Activated naive CD4-positive, alpha-beta T cell treated with anti-CD3 and anti-CD28 coated beads for 36 hours (primary cell): ENCODE data around the gene SNRNP27. TPM values are rescaled to one million over a fixed set of nuclear protein-coding genes. Genes with fewer than 3 reads are reported as not detected.

Experiments used
- CTCF ChIA-PET: fragments of 350-600 bp; sonication (Branson Sonifier 250); formaldehyde crosslinking; loops from one replicate; lab custom pipeline; 2021; ENCODE audit warnings: antibody characterized with exemption; lab: Charles Lee
- DNase-seq: peaks from one replicate; pipeline ENCODE4 v3.0.0-alpha.2; 2020
- H3K27ac Mint-ChIP-seq: one replicate; pipeline ENCODE4 v1.8.0; 2021; ENCODE audit warnings: mild to moderate bottlenecking, mixed read lengths
- H3K27me3 Mint-ChIP-seq: one replicate; pipeline ENCODE4 v1.8.0; 2021; ENCODE audit warnings: low read depth, mixed read lengths
- H3K36me3 Mint-ChIP-seq: one replicate; pipeline ENCODE4 v1.8.0; 2021; ENCODE audit warnings: low read depth, mixed read lengths
- H3K4me1 Mint-ChIP-seq: one replicate; pipeline ENCODE4 v1.8.0; 2021; ENCODE audit warnings: low read depth, mixed read lengths
- H3K4me3 Mint-ChIP-seq: one replicate; pipeline ENCODE4 v1.8.0; 2021; ENCODE audit warnings: mild to moderate bottlenecking, moderate library complexity, mixed read lengths
- H3K9me3 Mint-ChIP-seq: one replicate; pipeline ENCODE4 v1.8.0; 2021; ENCODE audit warnings: mixed read lengths
- intact Hi-C: fragments of 100-400 bp; cut with micrococcal nuclease; formaldehyde crosslinking; loops from one replicate; pipeline ENCODE4 v1.15.1; 2023
- total RNA-seq, 2 experiments: library from RNA; stranded (reverse); gene quantifications; one replicate each; pipeline ENCODE4 v1.2.3, GENCODE V29; 2021

SNRNP27 gene
- 10 to 100 TPM; 56.7 to 64.6 TPM for total RNA-seq

DNA sequence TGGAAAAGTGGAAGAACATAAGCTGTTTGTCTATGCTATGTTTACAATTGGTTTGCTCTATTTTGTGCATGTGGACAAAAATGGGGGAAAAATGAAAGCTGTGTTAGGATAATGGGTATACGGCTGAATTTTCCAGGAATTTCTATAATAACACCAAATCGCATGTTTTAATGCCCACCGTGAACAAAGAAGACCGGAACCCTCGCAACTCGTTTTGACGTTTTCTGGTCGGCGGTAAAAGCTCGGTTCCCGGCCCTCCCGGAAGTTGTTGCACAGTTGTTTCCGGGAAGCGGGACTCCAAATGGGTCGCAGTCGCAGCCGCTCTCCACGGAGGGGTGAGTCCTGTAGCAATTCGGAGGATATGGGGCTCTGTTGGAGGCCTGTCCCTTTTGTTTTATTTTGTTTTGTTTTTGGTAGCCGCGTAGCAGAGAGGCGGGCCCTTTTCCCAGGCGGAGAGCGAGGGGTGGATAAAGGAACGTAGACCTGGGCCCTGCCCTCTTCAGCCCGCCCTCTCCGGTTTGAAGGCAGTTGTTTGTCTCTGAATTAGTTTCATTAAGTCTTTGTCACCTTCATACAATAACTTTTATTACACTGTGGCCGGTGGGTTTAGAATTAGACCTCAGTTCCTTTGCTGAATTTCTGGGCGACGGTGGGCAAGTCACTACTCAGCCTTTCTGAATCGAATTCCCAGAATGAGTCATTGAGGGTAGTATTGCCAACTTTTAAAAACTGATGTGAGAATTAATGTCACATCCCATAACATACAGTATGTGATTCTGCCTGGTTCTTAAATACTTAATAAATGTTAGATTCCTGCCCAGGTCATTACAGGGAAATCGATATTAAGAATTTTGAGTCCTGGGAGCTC lies at the start of gene SNRNP27:
SNRNP27 (plus strand) TSS at position 273 of the 868 bp plus-strand sequence; CDS start at position 302, 29 bp downstream.
- H3K4me1 Mint-ChIP-seq, result peaks cover 41% of the 10 kb centered on the region
- peaks cover 16% of the 10 kb centered on the region for H3K36me3 Mint-ChIP-seq
- CTCF ChIA-PET, result interaction anchor here (0.6 to 3.0 kb wide), 8 partner anchors 11 to 411 kb away, joined by 3 to 14 read pairs (median 4); no protein-coding TSS in a partner anchor
- H3K9me3 Mint-ChIP-seq, result peaks cover 4% of the 10 kb centered on the region
- intact Hi-C loops, result loop anchor here (1.0 to 5.0 kb wide), 6 partner anchors 20 to 353 kb away; partner anchors contain the start of genes AAK1, ANXA4, C2orf42 and GMCL1
- no peaks in the 10 kb centered on the region for H3K27me3 Mint-ChIP-seq
- H3K4me3 Mint-ChIP-seq, result peak within 1 kb of the TSS; percentile 98
- peak; percentile 91 for DNase-seq
- H3K27ac Mint-ChIP-seq, result peak within 1 kb of the TSS; percentile 97

- intact Hi-C loops, result no loop called here
- H3K4me1 Mint-ChIP-seq, result peaks cover 4% of the 10 kb centered on the region
- H3K36me3 Mint-ChIP-seq, result peaks cover 15% of the 10 kb centered on the region
- no peak overlapping the region for H3K27ac Mint-ChIP-seq
- no peak overlapping the region for H3K4me3 Mint-ChIP-seq
- CTCF ChIA-PET, result interaction anchor here (2.2 kb wide), 1 partner anchor 119 kb away, joined by 7 read pairs; no protein-coding TSS in a partner anchor
- no peak for DNase-seq
- no peaks in the 10 kb centered on the region for H3K27me3 Mint-ChIP-seq
- H3K9me3 Mint-ChIP-seq, result no peaks in the 10 kb centered on the region
Measured at GRCh38 chr2:69843993-69844392, 49.8 kb upstream of the SNRNP27 start.

- Mint-ChIP-seq H3K27me3 (no peaks in the 10 kb centered on the region), H3K9me3 (no peaks in the 10 kb centered on the region), H3K36me3 (peaks cover 14% of the 10 kb centered on the region), H3K27ac (no peak overlapping the region), H3K4me1 (peaks cover 4% of the 10 kb centered on the region), H3K4me3 (no peak overlapping the region)
- intact Hi-C loops, result no loop called here
- DNase-seq, result no peak
- CTCF ChIA-PET, result no interaction called here
Measured at GRCh38 chr2:69844560-69844959, 49.2 kb upstream of the SNRNP27 start.

DNA sequence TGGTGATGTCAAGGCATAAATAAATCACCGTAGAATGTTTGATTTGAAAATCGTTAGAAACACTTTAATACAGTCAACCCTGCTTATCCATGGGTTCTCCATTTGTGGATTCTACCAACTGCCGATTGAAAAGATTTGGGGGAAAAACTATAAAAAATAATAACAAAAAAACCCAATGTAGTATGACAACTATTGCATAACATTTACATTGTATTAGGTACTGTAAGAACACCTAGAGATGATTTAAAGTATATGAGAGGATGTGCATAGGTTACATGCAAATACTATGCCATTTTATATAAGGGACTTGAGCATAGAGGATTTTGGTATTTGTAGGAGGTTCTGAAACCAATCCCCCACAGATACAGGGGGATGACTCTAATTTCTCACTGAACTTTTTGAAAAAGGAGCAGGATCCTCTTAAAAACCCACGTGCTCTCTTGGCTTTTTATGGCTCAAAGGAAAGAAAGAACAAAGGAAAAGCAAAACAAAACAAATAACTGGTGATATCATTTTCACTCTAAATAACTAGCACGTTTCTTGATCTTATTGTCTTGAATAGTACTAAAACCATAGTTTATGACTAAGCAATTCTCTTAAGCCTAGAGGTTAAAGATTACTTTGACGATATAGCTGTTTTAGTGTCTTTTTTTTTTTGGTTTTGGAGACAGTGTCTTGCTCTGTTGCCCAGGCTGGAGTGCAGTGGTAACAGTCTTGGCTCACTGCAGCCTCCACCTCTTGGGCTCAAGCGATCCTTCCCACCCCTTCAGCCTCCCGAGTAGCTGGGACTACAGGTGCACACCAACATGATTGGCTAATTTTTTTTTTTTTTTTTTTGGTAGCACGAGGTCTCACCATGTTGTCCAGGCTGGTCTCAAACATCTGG lies 47.3 kb upstream of the SNRNP27 start:
- DNase-seq, result no peak
- CTCF ChIA-PET, result interaction anchor here (0.7 kb wide), 1 partner anchor 1102 kb away, joined by 5 read pairs; no protein-coding TSS in a partner anchor
- H3K9me3 Mint-ChIP-seq, result no peaks in the 10 kb centered on the region
- intact Hi-C loops, result no loop called here
- peaks cover 17% of the 10 kb centered on the region for H3K36me3 Mint-ChIP-seq
- peaks cover 4% of the 10 kb centered on the region for H3K4me1 Mint-ChIP-seq
- no peak overlapping the region for H3K4me3 Mint-ChIP-seq
- no peak overlapping the region for H3K27ac Mint-ChIP-seq
- H3K27me3 Mint-ChIP-seq, result no peaks in the 10 kb centered on the region

DNA sequence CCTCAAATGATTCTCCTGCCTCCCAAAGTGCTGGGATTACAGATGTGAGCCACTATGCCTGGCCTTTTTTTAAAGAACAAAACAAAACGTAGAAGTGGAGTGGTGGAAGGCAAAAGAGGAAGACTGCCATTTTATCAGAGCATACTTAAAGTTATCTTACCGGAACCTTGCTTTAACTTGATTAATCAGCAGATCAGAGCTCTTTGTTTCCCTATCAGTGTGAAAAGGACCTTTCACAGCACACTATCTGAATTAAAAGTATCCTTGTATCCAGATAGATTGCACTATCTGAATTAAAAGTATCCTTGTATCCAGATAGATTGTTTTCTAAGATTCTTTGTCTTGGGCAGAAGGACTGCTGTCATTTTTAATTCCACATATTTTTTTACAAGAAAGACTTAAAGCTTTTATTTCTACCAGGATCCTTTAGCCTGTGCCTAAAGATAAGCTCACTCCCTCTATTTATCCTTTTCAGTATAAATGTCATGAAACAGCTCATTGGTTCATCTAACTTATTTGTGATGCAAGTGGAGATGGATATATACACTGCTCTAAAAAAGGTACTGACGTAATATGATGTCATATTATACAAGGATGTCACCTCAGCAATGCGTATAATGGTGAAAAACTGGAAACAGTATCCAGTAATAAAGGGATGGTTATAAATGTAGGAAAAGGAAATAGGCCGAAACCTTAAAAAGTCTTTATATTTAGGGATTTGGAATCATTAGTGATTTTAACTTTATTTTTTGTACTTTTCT lies 46.5 kb upstream of the SNRNP27 start:
- no peak overlapping the region for H3K27ac Mint-ChIP-seq
- H3K4me1 Mint-ChIP-seq, result peaks cover 4% of the 10 kb centered on the region
- no peaks in the 10 kb centered on the region for H3K27me3 Mint-ChIP-seq
- CTCF ChIA-PET, result interaction anchor here (0.7 kb wide), 1 partner anchor 1101 kb away, joined by 5 read pairs; no protein-coding TSS in a partner anchor
- no peaks in the 10 kb centered on the region for H3K9me3 Mint-ChIP-seq
- intact Hi-C loops, result no loop called here
- peaks cover 17% of the 10 kb centered on the region for H3K36me3 Mint-ChIP-seq
- no peak for DNase-seq
- no peak overlapping the region for H3K4me3 Mint-ChIP-seq

GRCh38 chr2:69848186-69848790 lies 45.5 kb upstream of the SNRNP27 start:
- CTCF ChIA-PET, result interaction anchor here (0.6 to 1.6 kb wide), 2 partner anchors 123 to 305 kb away, joined by 3 to 4 read pairs; no protein-coding TSS in a partner anchor
- H3K27ac Mint-ChIP-seq, result no peak overlapping the region
- intact Hi-C loops, result no loop called here
- no peaks in the 10 kb centered on the region for H3K9me3 Mint-ChIP-seq
- peaks cover 4% of the 10 kb centered on the region for H3K4me1 Mint-ChIP-seq
- no peak for DNase-seq
- peaks cover 15% of the 10 kb centered on the region for H3K36me3 Mint-ChIP-seq
- H3K27me3 Mint-ChIP-seq, result no peaks in the 10 kb centered on the region
- H3K4me3 Mint-ChIP-seq, result no peak overlapping the region

DNA sequence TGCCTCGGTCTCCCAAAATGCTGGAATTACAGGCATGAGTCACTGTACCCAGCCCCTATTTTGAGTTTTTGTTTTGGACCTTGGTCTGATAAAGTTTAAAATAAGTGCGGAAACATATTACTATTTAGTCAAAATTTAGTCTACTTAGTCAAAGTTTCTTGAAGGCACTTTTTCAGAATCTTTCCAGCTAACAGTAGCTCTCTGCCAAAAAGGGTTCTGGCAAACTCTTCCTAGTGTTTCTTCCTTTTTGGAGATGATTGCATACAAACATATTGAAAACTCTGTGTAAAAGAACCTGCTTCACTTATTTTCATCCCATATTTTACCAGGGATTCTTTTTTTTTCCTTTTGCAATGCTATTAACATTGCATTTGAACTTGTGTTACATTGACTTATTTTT lies 35.5 kb upstream of the SNRNP27 start:
- CTCF ChIA-PET, result interaction anchor here (0.8 kb wide), 1 partner anchor 14 kb away, joined by 3 read pairs; no protein-coding TSS in a partner anchor
- H3K27me3 Mint-ChIP-seq, result no peaks in the 10 kb centered on the region
- no peak overlapping the region for H3K27ac Mint-ChIP-seq
- no peak overlapping the region for H3K4me3 Mint-ChIP-seq
- no peaks in the 10 kb centered on the region for H3K4me1 Mint-ChIP-seq
- no peak for DNase-seq
- H3K36me3 Mint-ChIP-seq, result peaks cover 4% of the 10 kb centered on the region
- intact Hi-C loops, result no loop called here
- H3K9me3 Mint-ChIP-seq, result no peaks in the 10 kb centered on the region

DNA sequence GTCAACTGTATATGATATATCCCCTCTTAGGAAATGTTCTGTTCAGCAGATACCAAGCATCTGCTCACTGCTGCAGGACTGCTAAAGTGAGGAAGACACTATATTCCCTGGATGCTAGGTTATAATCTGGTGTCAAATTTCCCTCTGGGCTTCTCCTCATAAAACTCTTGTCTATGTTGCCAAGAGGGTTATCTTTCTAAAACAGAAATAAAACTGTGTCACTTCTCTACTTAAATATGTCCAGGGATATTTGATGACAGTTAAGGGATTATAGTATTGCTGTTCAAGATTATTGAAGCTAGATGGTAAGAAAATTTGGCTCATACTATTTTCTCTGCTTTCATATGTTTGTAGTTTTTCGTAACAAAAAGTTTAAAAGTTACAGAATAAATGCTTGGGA lies 30.5 kb upstream of the SNRNP27 start:
- no peak overlapping the region for H3K27ac Mint-ChIP-seq
- DNase-seq, result no peak
- CTCF ChIA-PET, result interaction anchor here (0.6 kb wide), 1 partner anchor 144 kb away, joined by 5 read pairs; no protein-coding TSS in a partner anchor
- no peaks in the 10 kb centered on the region for H3K9me3 Mint-ChIP-seq
- no peaks in the 10 kb centered on the region for H3K27me3 Mint-ChIP-seq
- H3K4me1 Mint-ChIP-seq, result no peaks in the 10 kb centered on the region
- H3K36me3 Mint-ChIP-seq, result peaks cover 14% of the 10 kb centered on the region
- no peak overlapping the region for H3K4me3 Mint-ChIP-seq
- intact Hi-C loops, result no loop called here

GRCh38 chr2:69888451-69888850 lies 5.3 kb upstream of the SNRNP27 start:
- Mint-ChIP-seq H3K4me3 (no peak overlapping the region), H3K36me3 (no peaks in the 10 kb centered on the region), H3K9me3 (peaks cover 4% of the 10 kb centered on the region), H3K4me1 (peaks cover 7% of the 10 kb centered on the region), H3K27ac (no peak overlapping the region), H3K27me3 (no peaks in the 10 kb centered on the region)
- DNase-seq, result no peak
- intact Hi-C loops, result no loop called here
- CTCF ChIA-PET, result interaction anchor here (0.6 to 0.9 kb wide), 3 partner anchors 118 to 586 kb away, joined by 3 to 4 read pairs (median 3); no protein-coding TSS in a partner anchor

GRCh38 chr2:69889302-69889701 lies 4.5 kb upstream of the SNRNP27 start:
- Mint-ChIP-seq H3K9me3 (peaks cover 4% of the 10 kb centered on the region), H3K4me3 (no peak overlapping the region), H3K27me3 (no peaks in the 10 kb centered on the region), H3K36me3 (peaks cover 2% of the 10 kb centered on the region), H3K27ac (no peak overlapping the region), H3K4me1 (peaks cover 11% of the 10 kb centered on the region)
- CTCF ChIA-PET, result interaction anchor here (0.6 kb wide), 1 partner anchor 585 kb away, joined by 4 read pairs; no protein-coding TSS in a partner anchor
- no peak for DNase-seq
- intact Hi-C loops, result no loop called here

DNA sequence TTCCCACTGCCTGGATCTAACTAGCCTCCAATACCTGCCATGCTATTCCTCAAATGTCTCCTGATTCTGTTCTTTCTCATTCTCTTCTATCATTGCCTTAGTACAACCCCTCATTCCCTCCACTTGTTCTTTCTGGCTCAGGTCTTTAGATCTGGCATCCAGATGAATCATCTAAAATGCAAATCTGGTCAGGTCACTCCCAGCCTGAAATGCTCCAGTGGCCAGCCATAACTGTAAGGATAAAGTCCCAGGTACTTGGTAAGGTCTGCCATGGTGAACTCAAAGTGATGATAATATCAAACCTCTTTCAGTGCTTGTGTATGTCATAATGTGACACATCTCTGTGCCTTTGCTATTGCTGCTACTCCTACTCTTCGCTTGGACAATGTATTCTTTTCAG lies 2.9 kb upstream of the SNRNP27 start:
- CTCF ChIA-PET, result interaction anchor here (1.0 kb wide), 1 partner anchor 234 kb away, joined by 5 read pairs; no protein-coding TSS in a partner anchor
- DNase-seq, result no peak
- Mint-ChIP-seq H3K9me3 (peaks cover 4% of the 10 kb centered on the region), H3K4me3 (no peak overlapping the region), H3K27me3 (no peaks in the 10 kb centered on the region), H3K4me1 (peaks cover 22% of the 10 kb centered on the region), H3K36me3 (peaks cover 6% of the 10 kb centered on the region), H3K27ac (no peak overlapping the region)
- intact Hi-C loops, result loop anchor here (5.0 kb wide), 3 partner anchors 149 to 356 kb away; partner anchors contain the start of genes AAK1, ANXA4 and TIA1
